ENCODE data around the gene GYS1. TPM values are rescaled to one million over a fixed set of nuclear protein-coding genes. Genes with fewer than 3 reads are reported as not detected.
A peak's percentile ranks its signal among the peaks of the same experiment; 100 is the strongest.

GYS1 gene
- total RNA-seq, 1 experiment from 2014 or later = 29.7 TPM

DNA sequence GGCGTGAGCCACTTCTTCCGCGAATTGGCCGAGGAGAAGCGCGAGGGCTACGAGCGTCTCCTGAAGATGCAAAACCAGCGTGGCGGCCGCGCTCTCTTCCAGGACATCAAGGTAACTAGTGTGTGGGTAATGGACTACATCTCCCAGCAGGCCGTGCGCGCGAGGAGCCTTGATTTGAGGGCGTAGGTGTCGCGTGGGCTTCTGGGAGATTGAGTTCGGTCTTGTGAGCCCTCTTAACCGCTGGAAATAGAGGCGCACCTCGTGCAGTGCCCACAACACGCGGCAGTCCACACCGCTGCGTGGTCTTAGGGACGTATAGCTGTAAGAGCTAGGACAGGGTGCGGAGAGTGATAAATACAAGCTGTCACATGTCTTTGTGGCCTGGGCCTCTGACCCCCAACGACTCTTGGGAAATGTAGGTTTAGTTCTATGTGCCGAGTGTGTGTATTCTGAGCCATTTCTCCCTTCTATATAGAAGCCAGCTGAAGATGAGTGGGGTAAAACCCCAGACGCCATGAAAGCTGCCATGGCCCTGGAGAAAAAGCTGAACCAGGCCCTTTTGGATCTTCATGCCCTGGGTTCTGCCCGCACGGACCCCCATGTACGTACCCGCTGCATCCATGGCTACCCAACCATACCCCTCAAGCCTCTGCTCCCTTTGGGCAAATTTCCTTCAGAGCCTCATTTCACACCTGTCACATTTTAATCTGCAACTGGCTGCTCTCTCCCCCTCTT, 27.1 kb downstream of the GYS1 start:
- peaks cover 35% of the 10 kb centered on the region for H3K4me1 Mint-ChIP-seq (ENCODE audit: insufficient read depth, unreplicated experiment)
- H3K27me3 Mint-ChIP-seq (ENCODE audit: insufficient read depth, unreplicated experiment) = no peaks in the 10 kb centered on the region
- peak overlapping the region; percentile 96 for H3K27ac Mint-ChIP-seq (ENCODE audit: low read depth, unreplicated experiment)
- intact Hi-C loops (cut with micrococcal nuclease) = loop anchor here (2.0 kb wide), 1 partner anchor 91 kb away; no protein-coding TSS in a partner anchor
- peak overlapping the region; percentile 97 for H3K4me3 Mint-ChIP-seq (ENCODE audit: unreplicated experiment)
- peak; percentile 93 for DNase-seq (ENCODE audit: unreplicated experiment)
- TF ChIP-seq, protein P1, sequence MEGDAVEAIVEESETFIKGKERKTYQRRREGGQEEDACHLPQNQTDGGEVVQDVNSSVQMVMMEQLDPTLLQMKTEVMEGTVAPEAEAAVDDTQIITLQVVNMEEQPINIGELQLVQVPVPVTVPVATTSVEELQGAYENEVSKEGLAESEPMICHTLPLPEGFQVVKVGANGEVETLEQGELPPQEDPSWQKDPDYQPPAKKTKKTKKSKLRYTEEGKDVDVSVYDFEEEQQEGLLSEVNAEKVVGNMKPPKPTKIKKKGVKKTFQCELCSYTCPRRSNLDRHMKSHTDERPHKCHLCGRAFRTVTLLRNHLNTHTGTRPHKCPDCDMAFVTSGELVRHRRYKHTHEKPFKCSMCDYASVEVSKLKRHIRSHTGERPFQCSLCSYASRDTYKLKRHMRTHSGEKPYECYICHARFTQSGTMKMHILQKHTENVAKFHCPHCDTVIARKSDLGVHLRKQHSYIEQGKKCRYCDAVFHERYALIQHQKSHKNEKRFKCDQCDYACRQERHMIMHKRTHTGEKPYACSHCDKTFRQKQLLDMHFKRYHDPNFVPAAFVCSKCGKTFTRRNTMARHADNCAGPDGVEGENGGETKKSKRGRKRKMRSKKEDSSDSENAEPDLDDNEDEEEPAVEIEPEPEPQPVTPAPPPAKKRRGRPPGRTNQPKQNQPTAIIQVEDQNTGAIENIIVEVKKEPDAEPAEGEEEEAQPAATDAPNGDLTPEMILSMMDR (IDR thresholded peaks at IDR 0.05; ENCODE audit: unreplicated experiment) = no peak
- CTCF ChIA-PET = interaction anchor here (0.5 to 2.0 kb wide), 6 partner anchors 11 to 175 kb away, joined by 3 to 13 read pairs (median 3); partner anchors contain the start of gene RUVBL2
- no peaks in the 10 kb centered on the region for H3K9me3 Mint-ChIP-seq (ENCODE audit: unreplicated experiment)
- POLR2A ChIA-PET = interaction anchor here (0.6 to 5.3 kb wide), 19 partner anchors 9 to 640 kb away, joined by 3 to 98 read pairs (median 4); partner anchors contain the start of genes BAX, DHDH, EMP3 and GYS1
- peaks cover 71% of the 10 kb centered on the region for H3K36me3 Mint-ChIP-seq (ENCODE audit: insufficient read depth, unreplicated experiment)
- BruUV-seq (replicated peaks) = TSS peak; percentile 82

DNA sequence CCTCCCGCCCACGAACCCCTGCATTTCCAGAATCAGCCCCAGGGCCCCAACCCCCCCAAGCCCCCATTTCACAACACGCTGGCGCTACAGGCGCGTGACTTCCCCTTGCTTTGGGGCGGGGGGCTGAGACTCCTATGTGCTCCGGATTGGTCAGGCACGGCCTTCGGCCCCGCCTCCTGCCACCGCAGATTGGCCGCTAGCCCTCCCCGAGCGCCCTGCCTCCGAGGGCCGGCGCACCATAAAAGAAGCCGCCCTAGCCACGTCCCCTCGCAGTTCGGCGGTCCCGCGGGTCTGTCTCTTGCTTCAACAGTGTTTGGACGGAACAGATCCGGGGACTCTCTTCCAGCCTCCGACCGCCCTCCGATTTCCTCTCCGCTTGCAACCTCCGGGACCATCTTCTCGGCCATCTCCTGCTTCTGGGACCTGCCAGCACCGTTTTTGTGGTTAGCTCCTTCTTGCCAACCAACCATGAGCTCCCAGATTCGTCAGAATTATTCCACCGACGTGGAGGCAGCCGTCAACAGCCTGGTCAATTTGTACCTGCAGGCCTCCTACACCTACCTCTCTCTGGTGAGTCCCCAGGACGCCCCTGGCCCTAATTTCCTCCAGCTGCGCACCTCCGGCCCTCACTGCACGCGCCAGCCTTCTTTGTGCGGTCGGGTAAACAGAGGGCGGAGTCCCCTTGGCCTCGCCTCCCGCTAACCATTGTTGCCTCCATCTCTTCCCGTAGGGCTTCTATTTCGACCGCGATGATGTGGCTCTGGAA, 27.9 kb downstream of the GYS1 start, which contains the start of gene FTL:
Gene FTL (plus strand): TSS at position 270 of the 766 bp plus-strand sequence. CDS start 199 bp downstream, at position 469.
- Mint-ChIP-seq H3K4me1 (ENCODE audit: insufficient read depth, unreplicated experiment) (peaks cover 35% of the 10 kb centered on the region), H3K27me3 (ENCODE audit: insufficient read depth, unreplicated experiment) (no peaks in the 10 kb centered on the region), H3K27ac (ENCODE audit: low read depth, unreplicated experiment) (peak within 1 kb of the TSS; percentile 96), H3K36me3 (ENCODE audit: insufficient read depth, unreplicated experiment) (peaks cover 65% of the 10 kb centered on the region), H3K4me3 (ENCODE audit: unreplicated experiment) (peak within 1 kb of the TSS; percentile 97), H3K9me3 (ENCODE audit: unreplicated experiment) (no peaks in the 10 kb centered on the region)
- TF ChIP-seq, protein P1 (IDR thresholded peaks at IDR 0.05; ENCODE audit: unreplicated experiment) = no peak
- no TSS peak for BruUV-seq (replicated peaks)
- intact Hi-C loops (cut with micrococcal nuclease) = loop anchor here (2.0 kb wide), 1 partner anchor 90 kb away; no protein-coding TSS in a partner anchor
- ChIA-PET CTCF (interaction anchor here (0.6 to 0.7 kb wide), 3 partner anchors 36 to 102 kb away, joined by 3 to 4 read pairs (median 3); no protein-coding TSS in a partner anchor), POLR2A (interaction anchor here (0.6 to 5.3 kb wide), 17 partner anchors 9 to 220 kb away, joined by 3 to 98 read pairs (median 4); partner anchors contain the start of genes BAX, DHDH, GYS1 and LIN7B)
- peak; percentile 95 for DNase-seq (ENCODE audit: unreplicated experiment)

DNA sequence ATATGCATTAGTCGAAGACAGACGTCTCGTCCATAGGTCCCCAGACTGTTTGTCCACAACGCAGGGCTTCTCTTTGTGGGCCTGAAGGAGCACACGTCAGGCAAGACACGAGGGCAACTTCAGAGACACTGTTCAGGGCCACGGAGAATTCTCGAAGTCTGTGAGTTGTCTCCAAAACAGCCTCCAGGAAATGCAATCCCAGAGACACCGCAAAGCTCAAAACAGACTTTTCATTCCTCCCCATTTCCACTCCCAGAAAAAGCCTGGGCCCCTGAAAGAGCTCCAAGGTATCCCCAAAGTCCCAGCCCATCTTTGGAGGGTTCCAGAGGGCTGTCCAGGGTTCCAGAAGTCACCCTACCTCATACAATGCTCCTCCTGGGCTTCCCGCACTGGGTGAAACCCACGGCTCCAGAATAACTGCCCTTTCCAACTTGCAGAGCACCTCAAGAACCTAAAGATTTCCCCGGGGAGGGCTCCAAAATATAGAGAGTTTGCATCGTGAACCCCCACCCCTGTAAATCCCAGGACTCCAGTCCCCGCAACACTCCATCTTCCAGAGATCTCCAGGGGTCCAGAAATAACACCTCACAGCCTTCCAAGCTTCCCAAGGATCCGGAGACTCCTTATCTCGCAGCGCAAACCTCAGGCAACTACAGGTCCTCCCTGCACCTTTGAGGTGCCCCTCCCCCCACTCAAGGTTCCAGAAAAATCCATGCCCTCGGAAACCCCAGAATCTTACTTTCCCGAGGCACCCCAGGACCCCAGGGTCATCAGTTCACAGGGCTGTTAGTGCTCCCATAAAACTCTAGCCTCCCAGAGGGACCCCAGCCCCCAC, 28.7 kb downstream of the GYS1 start:
- DNase-seq (ENCODE audit: unreplicated experiment) = no peak
- Mint-ChIP-seq H3K9me3 (ENCODE audit: unreplicated experiment) (no peaks in the 10 kb centered on the region), H3K27ac (ENCODE audit: low read depth, unreplicated experiment) (peak overlapping the region; percentile 96), H3K4me3 (ENCODE audit: unreplicated experiment) (peak overlapping the region; percentile 97), H3K4me1 (ENCODE audit: insufficient read depth, unreplicated experiment) (peaks cover 35% of the 10 kb centered on the region), H3K27me3 (ENCODE audit: insufficient read depth, unreplicated experiment) (no peaks in the 10 kb centered on the region), H3K36me3 (ENCODE audit: insufficient read depth, unreplicated experiment) (peaks cover 65% of the 10 kb centered on the region)
- no TSS peak for BruUV-seq (replicated peaks)
- intact Hi-C loops (cut with micrococcal nuclease) = loop anchor here (2.0 kb wide), 1 partner anchor 90 kb away; no protein-coding TSS in a partner anchor
- POLR2A ChIA-PET = interaction anchor here (0.5 to 5.3 kb wide), 11 partner anchors 10 to 177 kb away, joined by 3 to 98 read pairs (median 7); partner anchors contain the start of genes BAX, GYS1, NUCB1 and PPP1R15A
- TF ChIP-seq, protein P1 (IDR thresholded peaks at IDR 0.05; ENCODE audit: unreplicated experiment) = no peak
- CTCF ChIA-PET = interaction anchor here (0.7 to 1.2 kb wide), 2 partner anchors 29 to 51 kb away, joined by 3 to 4 read pairs; partner anchors contain the start of gene GYS1
